GM13977 (cell line): ENCODE results near the gene ANP32E.

Experiments
- DNase-seq: peaks from one replicate; pipeline ENCODE4 v3.0.0; 2012; ENCODE audit warnings: low spot score
- in situ Hi-C: fragments of 300-500 bp; cut with MboI; formaldehyde crosslinking; loops from one replicate; pipeline ENCODE4 v1.12.0; 2022; ENCODE audit warnings: low sequenced_read_pairs, low pct_unique_long_range_greater_than_20kb, mixed read lengths, inconsistent platforms; ENCODE audit not compliant: unreplicated experiment
- TF ChIP-seq, protein P1 (sequence below): IDR thresholded peaks from 2 replicates; pipeline ENCODE4 v1.5.1; 2012; ENCODE audit warnings: mild to moderate bottlenecking, control low read depth; ENCODE audit not compliant: insufficient read depth; ENCODE audit errors: extremely low read depth, missing control alignments

ANP32E gene

DNA sequence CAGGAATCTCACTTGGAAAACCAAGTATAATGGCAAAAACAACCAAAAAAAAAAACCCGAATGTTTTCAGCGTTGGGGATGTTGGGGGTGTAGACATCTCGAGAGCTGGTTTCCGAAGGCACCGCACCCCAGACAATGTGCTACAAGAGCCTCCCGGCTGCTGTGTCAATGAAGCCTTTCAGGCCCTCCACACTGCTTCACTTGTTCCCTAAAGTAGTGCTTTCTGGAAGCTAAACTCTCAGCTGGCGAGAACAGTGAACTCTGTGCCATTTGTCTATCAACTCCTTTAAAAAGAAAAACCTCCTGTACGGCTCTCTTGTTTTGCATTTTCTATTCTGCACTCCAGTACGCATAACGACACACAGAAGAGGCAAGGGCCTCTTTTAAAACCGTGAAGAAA is 53.7 kb downstream of the ANP32E start:
- in situ Hi-C loops: no loop called here
- TF ChIP-seq, protein P1, sequence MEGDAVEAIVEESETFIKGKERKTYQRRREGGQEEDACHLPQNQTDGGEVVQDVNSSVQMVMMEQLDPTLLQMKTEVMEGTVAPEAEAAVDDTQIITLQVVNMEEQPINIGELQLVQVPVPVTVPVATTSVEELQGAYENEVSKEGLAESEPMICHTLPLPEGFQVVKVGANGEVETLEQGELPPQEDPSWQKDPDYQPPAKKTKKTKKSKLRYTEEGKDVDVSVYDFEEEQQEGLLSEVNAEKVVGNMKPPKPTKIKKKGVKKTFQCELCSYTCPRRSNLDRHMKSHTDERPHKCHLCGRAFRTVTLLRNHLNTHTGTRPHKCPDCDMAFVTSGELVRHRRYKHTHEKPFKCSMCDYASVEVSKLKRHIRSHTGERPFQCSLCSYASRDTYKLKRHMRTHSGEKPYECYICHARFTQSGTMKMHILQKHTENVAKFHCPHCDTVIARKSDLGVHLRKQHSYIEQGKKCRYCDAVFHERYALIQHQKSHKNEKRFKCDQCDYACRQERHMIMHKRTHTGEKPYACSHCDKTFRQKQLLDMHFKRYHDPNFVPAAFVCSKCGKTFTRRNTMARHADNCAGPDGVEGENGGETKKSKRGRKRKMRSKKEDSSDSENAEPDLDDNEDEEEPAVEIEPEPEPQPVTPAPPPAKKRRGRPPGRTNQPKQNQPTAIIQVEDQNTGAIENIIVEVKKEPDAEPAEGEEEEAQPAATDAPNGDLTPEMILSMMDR: no peak
- DNase-seq: no peak

DNA sequence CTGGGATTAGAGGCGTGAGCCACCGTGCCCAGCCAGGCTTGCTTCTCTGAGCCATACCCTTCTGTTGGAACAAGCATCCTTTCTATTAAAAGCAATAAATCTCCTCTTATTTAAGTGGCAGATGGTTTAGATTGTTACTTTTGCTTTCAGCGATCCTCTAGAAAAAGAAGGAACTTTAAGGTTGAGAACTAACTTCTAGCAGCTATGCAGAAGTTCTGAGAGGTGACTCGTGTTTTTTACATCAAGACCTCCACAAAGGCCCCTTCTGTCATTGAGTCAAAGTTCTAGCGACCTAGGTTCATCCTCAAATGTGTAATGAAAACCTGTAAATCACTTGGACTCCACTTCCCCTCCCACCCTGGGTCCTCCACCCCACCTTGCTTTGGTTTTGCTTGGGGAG is 55.4 kb downstream of the ANP32E start:
- DNase-seq: no peak
- TF ChIP-seq, protein P1: no peak
- in situ Hi-C loops: no loop called here

DNA sequence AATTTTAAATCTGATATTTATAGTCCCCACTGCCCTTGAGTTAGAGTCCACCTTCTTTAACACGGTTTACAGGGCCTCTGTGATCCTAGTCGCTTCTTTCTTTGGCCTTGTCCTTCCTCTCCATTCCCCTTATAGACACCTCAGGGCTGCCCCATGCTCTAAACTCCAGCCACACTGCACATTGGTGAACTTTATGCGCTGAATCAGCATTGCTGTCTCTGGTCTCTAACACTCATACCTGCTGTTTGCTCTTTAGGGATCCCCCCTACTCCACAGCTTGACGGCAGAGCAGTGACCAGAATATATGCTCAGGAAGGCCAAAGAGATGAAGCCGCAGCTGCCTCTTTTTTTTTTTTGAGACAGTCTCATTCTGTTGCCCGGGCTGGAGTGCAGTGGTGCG is 56.0 kb downstream of the ANP32E start:
- TF ChIP-seq, protein P1: no peak
- in situ Hi-C loops: loop anchor here (10.0 kb wide), 1 partner anchor 215 kb away; no protein-coding TSS in a partner anchor
- DNase-seq: no peak

DNA sequence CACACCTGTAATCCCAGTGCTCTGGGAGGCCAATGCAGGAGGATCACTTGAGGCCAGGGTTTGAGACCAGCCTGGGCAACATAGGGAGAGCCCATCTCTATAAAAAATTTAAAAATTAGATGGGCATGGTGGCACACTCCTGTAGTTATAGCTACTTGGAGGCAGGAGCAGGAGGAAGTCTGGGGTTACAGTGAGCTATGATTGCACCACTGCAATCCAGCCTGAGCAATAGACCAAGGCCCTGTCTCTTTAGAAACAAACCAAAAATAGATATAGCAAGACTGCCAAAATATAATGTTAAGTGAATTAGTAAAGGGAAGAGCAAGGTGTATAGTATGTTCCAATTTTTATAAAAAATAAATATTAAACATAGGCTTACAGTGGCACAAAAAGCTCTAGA is 57.4 kb downstream of the ANP32E start:
- no peak for DNase-seq
- TF ChIP-seq, protein P1: no peak
- in situ Hi-C loops: loop anchor here (10.0 kb wide), 1 partner anchor 214 kb away; no protein-coding TSS in a partner anchor

DNA sequence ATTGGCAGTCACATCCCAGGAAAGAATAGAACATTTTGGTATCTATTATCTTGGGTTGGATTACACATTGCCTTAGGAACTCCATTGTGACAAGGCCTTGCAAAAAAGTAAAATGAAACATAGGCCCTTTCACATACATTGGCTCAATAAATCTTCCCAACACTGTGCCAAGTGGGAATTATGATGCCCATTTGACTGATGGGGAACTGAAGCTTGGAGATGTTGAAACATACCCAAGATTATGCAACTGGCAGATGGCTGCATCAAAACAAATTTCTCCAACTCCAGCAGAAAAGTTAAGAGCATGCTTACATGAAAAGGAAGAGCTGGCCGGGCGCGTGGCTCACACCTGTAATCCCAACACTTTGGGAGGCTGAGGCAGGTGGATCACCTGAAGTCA is 59.3 kb downstream of the ANP32E start:
- in situ Hi-C loops: loop anchor here (10.0 kb wide), 1 partner anchor 212 kb away; no protein-coding TSS in a partner anchor
- no peak for DNase-seq
- TF ChIP-seq, protein P1: no peak

DNA sequence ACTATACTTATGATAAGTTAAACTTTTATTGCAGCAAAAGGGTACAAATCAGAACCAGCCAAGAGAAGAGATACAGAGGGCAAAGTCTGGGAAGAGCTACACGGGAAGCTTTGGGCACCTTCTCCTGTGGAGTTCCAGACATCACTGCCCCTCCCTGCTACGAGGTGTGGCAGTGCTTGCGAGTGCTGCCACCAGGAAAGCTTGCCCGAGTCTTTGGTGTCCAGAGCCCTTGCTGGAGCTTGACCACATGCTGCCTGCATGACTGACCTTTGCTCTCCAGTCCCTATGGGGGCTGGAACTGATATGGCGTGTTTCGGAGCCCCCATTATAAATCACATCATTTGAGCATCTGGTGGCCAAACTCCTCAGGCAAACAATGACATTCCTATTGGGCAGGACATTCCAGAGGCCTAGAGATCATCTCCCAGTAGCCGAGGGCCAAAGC is 62.7 kb downstream of the ANP32E start:
- TF ChIP-seq, protein P1: no peak
- DNase-seq: no peak
- in situ Hi-C loops: loop anchor here (10.0 kb wide), 1 partner anchor 208 kb away; no protein-coding TSS in a partner anchor

DNA sequence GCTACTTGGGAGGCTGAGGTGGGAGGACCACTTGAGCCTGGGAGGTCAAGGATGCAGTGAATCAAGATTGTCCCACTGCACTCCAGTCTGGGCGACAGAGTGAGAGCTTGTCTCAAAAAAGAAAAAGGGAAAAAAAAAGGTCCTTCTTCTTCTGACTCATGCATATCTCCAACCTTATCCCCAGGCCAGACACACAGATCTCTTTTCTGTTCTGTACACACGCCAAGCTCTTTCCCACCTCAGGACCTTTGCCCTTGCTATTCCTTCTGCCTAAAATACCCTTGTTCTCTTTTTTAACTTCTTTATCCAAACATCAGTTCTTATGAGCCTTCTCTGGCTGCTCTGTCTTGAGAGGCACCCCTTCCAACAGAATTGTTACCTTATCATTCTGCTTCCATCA is 64.1 kb downstream of the ANP32E start:
- DNase-seq: no peak
- TF ChIP-seq, protein P1: no peak
- in situ Hi-C loops: loop anchor here (10.0 kb wide), 1 partner anchor 207 kb away; no protein-coding TSS in a partner anchor
